Stimulated activated CD8-positive, alpha-beta memory T cell treated with anti-CD3 and anti-CD28 coated beads, Interleukin-12 subunit alpha, Interleukin-12 subunit beta, amount 100 ng/mL, for 1 hour (primary cell): ENCODE data around the gene SLC12A3.

Source experiments
- DNase-seq: peaks from one replicate; pipeline ENCODE4 v3.0.0-alpha.2; 2020; ENCODE audit warnings: low read depth

SLC12A3 gene

DNA sequence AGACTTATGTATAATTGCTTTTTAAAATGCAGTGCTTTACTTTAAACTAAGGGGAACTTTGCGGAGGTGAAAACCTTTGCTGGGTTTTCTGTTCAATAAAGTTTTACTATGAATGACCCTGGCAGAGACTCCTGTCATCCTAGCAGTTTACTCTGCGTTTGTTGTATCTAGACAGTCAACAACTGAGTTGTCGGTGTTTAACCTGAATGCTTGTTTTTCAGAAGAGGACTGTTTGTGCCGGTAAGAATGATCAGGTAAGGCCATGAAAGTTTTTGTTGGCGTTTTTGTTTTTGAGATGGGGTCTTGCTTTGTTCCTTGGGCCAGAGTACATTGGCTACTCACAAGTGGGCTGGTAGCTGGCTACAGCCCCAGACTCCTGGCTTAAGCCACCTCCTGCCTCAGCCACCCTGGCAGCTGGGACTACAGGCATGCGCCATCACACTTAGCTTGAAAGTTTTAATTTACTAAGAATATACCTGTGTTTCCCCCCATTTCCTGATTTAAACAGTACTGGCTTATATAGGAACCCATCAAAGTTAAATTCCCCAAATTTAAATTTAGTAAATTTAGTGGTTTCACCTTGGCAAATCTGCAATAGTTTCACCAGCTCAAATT, 78.9 kb downstream of the SLC12A3 start:
- no peak for DNase-seq

GRCh38 chr16:56944954-56945839, 80.2 kb downstream of the SLC12A3 start:
- DNase-seq, result no peak

DNA sequence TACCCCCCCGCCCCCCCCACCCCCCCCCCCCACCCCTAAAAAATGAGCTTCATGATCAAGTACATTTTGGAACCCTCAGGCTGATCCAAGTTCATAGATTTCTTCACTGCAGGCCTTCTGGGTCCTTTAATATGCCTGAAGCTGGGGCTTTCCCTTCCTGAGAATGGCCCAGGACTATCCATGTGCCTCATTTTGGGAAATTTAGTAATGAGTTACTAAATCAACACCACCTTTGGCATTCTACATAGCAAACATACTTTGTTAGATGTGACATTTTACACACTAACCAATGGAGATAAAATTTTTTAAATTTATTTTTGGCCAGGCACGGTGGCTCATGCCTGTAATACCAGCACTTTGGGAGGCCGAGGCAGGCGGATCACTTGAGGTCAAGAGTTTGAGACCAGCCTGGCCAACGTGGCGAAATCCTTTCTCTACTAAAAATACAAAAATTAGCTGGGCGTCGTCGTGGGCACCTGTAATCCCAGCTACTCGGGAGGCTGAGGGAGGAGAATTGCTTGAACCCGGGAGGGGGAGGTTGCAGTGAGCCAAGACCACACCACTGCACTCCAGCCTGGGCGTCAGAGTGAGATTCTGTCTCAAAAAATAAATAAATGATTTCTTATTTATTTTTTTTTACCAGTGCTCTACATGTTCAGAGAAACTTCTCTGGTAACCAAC, 81.0 kb downstream of the SLC12A3 start:
- DNase-seq, result no peak

DNA sequence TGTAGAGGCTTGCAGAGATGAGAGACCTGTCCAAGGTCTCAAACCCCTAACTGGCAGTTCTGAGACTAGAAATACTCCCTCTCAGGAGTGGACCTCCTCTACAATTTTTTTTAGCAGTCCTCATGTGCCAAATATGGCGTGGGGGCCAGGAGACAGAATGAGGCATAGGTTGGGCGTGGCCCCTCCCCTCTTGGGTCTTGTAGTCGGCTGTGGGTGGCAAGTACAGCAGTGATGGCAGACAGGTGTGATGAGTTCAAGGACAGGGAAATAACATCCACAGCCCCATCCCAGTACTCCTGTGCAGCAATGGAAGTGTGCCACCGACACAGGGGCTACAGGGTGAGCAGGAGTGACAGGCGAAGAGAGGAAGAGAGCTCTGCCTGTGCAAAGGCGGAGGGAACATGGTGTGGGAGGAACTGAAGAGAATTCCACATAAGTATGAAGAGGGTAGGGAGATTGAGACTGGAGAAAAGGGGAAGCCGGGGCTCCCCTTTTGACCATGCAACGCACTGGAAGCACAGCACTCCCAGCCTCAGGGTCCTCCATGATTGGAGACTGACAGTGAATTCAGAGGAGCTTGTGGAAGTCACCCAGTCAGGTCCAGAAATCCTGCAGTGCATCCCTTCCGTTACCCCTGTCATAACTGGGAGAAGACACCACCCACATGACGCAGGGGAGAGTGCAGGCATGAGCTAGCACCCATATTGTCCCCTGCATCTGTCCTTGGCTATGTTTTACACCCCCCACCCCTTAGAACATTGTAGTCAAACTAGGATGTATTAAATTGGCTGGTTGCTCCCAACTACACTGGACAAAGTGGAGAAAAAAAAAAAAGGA, 82.0 kb downstream of the SLC12A3 start:
- no peak for DNase-seq

GRCh38 chr16:56947604-56947995, 82.6 kb downstream of the SLC12A3 start:
- no peak for DNase-seq

DNA sequence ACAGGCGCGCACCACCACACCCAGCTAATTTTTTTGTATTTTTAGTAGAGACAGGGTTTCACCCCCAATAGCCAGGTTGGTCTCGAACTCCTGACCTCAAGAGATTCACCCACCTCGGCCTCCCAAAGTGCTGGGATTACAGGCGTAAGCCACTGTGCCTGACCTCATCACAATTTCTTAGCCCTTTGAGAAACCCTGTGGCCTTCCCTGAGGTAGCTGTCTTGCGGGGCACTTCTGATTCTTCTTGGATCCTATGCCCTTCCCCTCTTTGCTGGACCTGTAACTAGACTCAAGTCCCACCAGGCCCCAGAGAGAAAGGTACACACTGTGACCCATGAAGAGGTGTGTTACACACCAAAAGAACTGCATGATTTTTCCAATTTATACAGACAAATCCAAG, 83.2 kb downstream of the SLC12A3 start:
- DNase-seq, result no peak

GRCh38 chr16:56950051-56950450, 85.0 kb downstream of the SLC12A3 start:
- no peak for DNase-seq

DNA sequence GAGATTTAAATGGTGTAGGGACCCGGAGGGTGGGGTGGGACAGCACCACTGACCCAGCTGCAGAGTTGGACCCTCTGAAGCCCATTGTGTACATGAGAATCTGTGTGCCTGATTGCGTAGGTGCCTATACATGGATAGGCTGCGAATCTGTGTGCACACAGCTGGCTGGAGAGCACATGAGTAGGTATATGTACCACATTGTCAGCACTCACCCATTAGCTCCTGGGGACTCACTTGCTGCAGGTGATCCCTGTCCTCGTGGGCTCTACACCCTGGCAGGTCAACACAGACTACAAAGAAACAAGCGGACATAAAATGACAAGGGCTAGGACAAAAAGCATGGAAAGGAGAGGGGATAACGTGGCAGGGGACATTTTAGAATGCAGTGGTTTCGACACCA, 85.4 kb downstream of the SLC12A3 start:
- DNase-seq, result no peak

GRCh38 chr16:56950881-56951771, 86.1 kb downstream of the SLC12A3 start:
- no peak for DNase-seq

DNA sequence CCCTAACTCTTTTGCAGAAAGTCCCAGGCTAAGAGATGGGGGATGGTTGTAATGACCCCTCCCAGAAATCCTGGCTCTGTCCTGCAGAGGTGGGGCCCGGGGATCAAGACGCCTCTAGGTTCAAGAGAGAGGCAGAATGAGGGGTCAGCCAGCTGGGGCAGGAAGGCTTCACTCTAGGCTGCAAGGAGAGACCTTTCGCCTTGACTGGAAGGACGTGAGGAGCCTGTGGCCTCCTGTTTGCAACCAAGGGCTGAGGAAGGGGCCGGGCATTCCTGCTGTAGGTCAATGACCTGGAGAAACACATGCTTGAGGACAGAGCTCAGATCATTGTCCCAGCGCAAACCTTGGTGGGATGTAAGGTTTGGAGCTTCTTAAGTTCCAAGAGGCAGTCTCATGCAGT, 88.0 kb downstream of the SLC12A3 start:
- DNase-seq, result no peak

DNA sequence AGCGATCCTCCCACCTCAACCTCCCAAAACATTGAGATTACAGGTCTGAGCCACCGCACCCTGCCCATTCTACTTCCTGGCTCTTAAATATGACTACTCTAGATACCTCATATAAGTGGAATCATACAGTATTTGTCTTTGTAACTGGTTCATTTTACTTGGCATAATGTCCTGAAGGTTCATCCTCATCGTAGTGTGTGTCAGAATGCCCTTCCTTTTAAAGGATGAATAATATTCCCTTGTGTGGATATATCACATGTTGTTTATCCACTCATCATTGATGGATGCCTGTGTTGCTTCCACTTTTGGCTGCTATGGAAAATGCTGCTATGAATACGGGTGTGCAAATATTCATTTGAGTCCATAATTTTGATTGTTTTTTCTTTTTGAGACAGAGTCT, 91.1 kb downstream of the SLC12A3 start:
- DNase-seq, result no peak

DNA sequence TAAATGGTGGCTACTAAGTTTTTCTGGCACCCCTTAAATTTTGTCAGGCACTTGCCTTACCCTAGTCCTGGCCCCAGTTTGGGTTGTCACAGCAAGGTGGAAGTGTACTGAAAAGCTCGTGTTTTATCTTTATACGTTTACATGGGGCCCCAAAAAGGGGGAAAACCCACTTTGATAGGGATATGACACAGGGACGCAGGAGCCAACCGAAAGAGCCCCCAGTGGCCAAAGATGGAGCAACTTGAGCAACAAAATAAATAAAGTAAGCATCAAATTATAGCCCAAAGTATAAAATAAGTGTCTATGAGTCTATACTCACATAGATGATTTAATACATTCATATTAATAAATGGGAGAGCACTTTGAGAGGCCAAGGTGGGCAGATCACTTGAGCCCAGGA, 91.7 kb downstream of the SLC12A3 start:
- no peak for DNase-seq

DNA sequence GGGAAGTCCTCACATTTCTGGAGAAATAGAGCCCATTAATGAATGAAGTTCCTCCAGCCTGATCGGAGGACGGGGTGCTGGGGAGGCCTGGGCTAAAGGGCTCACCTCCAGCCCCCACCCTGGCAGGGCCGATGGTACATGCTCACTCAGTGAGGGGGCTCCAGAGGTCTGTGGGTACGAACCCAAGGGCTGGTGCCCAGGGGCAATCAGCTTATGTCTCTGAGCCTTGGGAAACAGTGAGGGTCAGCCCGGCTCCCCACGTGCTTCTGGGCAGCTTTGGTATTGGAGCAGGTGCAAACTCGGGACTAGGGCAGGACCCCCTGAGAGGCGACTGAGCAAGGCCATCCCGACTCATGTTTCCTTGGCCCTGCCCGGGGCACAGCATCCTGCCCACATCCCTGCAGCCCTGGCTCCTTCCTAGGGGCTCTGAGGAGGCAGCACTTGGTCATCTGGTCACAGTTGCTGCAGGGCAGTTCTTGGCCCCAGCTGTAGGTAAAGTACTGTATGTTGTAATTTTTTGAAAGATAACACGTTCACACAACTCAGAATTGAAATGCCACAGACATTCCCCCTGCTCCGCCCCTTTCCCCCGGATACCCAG, 95.8 kb downstream of the SLC12A3 start:
- DNase-seq, result no peak

GRCh38 chr16:56961386-56961785, 96.4 kb downstream of the SLC12A3 start:
- DNase-seq, result no peak

DNA sequence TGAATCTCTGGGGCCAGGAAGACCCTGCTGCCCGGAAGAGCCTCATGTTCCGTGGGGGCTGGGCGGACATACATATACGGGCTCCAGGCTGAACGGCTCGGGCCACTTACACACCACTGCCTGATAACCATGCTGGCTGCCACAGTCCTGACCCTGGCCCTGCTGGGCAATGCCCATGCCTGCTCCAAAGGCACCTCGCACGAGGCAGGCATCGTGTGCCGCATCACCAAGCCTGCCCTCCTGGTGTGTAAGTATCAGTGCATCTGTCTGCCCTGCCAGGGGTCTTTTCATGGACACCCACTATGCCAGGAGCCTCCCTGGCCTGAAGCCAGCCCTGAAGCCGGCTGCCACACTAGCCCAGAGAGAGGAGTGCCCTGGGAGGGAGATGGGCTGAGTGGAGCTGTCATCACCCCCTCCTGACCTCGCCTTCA, 96.9 kb downstream of the SLC12A3 start, which contains the start of gene CETP:
Gene CETP, plus strand, starts transcription at position 100 of the 431 bp plus-strand sequence. Its CDS starts 30 bp downstream, at position 130.
- no peak for DNase-seq

DNA sequence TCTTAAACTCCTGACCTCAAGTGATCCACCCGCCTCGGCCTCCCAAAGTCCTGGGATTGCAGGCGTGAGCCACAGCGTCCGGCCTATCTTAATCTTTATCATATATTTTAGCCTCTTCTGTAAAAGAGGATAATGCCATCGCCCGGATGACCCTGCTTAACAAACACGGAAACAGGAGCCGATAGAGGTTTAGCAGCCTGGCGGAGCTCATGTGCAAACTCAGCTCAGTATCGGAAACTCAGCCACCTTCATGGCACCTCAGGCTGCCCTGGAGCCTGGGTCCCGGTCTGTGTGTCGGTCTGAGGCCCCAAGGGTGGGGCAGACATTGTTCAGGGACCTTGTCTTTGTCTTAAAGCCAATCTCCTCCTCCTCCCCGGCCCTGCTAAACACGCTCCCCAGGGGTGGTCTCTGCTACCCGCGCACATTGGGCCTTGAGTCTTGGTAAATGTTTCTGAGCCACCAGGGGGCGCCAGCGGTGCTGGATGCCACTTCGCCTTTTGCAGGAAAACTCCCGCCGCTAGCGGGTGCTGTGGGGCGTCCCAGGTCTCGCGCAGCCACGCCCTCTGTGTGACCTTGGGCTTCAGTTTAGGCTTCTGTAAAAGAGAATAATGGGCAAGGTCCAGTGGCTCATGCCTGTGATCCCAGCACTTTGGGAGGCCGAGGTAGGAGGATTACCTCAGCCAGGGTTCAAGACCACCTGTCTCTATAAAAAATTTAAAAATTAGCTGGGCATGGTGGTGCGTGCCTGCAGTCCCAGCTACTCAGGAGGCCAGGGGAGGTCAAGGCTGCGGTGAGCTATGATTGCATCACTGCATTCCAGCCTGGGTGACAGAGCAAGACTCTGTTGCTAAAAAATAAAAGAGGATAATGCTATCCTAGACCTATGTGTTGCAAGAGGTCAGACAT, 99.5 kb downstream of the SLC12A3 start:
- peak; percentile 96 for DNase-seq
